Cortex of kidney (tissue), 1 donor: Measurements from ENCODE around the gene KCTD1.

ENCODE experiments used
- DNase-seq: peaks from one replicate; lab custom pipeline; 2025; lab: John Stamatoyannopoulos, UW

Gene KCTD1

GRCh38 chr18:26548415-26549262 is at the start of gene KCTD1:
Gene KCTD1, minus strand, starts transcription at chr18:26548553. Its CDS starts 17 bp downstream, at chr18:26548536.
- DNase-seq: no peak

GRCh38 chr18:26593365-26594320 is 45.3 kb upstream of the KCTD1 start:
- DNase-seq: no peak

GRCh38 chr18:26584745-26585144 is 36.4 kb upstream of the KCTD1 start:
- no peak for DNase-seq

- no peak for DNase-seq
These were observed 31.7 kb upstream of the KCTD1 start for GRCh38 chr18:26579941-26580618.

GRCh38 chr18:26575865-26576217 is 27.5 kb upstream of the KCTD1 start:
- DNase-seq: no peak

GRCh38 chr18:26574958-26575864 is 26.9 kb upstream of the KCTD1 start:
- no peak for DNase-seq

GRCh38 chr18:26568926-26569665 is 20.7 kb upstream of the KCTD1 start:
- DNase-seq: no peak

- no peak for DNase-seq
These were observed 20.2 kb upstream of the KCTD1 start for GRCh38 chr18:26568513-26568912.

GRCh38 chr18:26566874-26567555 is 18.7 kb upstream of the KCTD1 start:
- no peak for DNase-seq

- DNase-seq: no peak
These were observed 17.2 kb upstream of the KCTD1 start for GRCh38 chr18:26565514-26565913.

GRCh38 chr18:26563024-26563423 is 14.7 kb upstream of the KCTD1 start:
- DNase-seq: no peak

- no peak for DNase-seq
These were observed 14.2 kb upstream of the KCTD1 start for GRCh38 chr18:26562568-26562967.

- no peak for DNase-seq
These were observed 13.4 kb upstream of the KCTD1 start for GRCh38 chr18:26561769-26562168.

GRCh38 chr18:26556573-26556972 is 8.2 kb upstream of the KCTD1 start:
- no peak for DNase-seq

GRCh38 chr18:26555804-26556553 is 7.6 kb upstream of the KCTD1 start:
- DNase-seq: no peak

GRCh38 chr18:26553943-26554342 is 5.6 kb upstream of the KCTD1 start:
- no peak for DNase-seq

GRCh38 chr18:26551695-26552081 is 3.3 kb upstream of the KCTD1 start:
- no peak for DNase-seq

- DNase-seq: no peak
These were observed 2.8 kb upstream of the KCTD1 start for GRCh38 chr18:26550998-26551694.
